GM12872 (cell line): ENCODE measurements around the gene DCHS1.

Experiments
- TF ChIP-seq, protein P1 (sequence below): IDR thresholded peaks from 3 replicates; pipeline ENCODE4 v1.5.1; 2011; ENCODE audit warnings: low read depth, mild to moderate bottlenecking, low read length, moderate library complexity; ENCODE audit not compliant: insufficient read depth

The DCHS1 gene

DNA sequence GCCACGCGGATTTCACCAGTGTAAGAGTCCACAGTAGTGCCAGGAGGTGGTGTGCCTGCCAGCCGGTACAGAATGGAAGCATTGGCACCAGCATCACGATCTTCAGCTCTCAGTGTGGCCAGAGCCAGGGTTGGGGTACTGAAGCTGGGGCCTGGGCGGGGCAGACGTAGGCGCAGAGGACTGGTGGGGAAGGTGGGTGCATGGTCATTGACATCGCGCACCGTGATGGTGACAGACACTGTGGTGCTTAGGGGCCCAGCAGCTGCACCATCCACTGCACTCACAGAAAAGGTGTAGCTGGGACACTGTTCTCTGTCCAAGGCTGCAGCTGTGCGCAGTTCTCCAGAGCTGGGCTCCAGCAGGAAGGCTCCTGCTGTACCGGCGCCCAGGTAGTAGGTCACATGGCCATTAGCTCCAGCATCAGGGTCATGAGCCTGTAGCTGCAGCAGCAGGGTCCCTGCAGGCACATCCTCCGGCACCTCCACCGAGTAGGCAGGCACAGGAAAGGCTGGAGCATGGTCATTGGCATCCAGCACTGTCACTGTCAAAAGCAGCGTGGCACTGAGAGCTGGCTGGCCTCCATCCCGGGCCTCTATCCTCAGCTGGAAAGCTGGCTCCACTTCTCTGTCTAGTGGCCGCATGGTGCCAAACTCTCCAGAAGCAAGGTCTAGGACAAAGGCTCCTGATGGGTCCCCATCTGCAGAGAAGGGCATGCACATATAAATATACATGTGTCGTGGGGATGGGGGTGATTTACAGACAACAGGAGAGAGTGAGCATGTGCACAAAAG is 28.4 kb downstream of the DCHS1 start:
- TF ChIP-seq, protein P1, sequence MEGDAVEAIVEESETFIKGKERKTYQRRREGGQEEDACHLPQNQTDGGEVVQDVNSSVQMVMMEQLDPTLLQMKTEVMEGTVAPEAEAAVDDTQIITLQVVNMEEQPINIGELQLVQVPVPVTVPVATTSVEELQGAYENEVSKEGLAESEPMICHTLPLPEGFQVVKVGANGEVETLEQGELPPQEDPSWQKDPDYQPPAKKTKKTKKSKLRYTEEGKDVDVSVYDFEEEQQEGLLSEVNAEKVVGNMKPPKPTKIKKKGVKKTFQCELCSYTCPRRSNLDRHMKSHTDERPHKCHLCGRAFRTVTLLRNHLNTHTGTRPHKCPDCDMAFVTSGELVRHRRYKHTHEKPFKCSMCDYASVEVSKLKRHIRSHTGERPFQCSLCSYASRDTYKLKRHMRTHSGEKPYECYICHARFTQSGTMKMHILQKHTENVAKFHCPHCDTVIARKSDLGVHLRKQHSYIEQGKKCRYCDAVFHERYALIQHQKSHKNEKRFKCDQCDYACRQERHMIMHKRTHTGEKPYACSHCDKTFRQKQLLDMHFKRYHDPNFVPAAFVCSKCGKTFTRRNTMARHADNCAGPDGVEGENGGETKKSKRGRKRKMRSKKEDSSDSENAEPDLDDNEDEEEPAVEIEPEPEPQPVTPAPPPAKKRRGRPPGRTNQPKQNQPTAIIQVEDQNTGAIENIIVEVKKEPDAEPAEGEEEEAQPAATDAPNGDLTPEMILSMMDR: no peak

DNA sequence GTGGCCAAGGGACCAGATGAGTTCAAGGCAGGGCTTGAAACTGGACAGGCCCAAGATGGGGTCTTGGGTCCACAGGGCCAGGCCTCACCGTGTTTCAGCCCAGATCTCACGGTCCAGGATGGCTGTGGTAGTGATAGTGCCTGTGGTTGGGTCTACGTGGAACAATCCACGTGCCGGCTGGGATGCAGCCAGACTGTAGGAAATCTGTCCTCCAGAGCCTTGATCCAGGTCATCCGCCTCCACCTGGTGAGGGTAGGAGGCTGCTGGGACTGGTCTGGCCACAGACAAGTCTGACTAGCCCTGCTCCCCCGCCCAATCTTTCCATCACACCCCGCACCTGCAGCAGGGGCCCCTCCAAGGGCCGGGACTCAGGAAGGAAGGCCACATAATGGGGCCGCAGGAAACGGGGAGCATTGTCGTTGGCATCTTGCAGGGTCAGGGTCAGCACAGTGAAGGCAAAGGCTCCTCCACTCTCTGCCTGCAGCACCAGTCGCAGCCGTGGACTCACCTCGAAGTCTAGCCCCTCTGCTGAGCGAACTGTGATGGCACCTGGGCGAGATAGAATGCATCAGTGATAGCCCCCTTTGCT is 29.7 kb downstream of the DCHS1 start:
- TF ChIP-seq, protein P1: no peak

DNA sequence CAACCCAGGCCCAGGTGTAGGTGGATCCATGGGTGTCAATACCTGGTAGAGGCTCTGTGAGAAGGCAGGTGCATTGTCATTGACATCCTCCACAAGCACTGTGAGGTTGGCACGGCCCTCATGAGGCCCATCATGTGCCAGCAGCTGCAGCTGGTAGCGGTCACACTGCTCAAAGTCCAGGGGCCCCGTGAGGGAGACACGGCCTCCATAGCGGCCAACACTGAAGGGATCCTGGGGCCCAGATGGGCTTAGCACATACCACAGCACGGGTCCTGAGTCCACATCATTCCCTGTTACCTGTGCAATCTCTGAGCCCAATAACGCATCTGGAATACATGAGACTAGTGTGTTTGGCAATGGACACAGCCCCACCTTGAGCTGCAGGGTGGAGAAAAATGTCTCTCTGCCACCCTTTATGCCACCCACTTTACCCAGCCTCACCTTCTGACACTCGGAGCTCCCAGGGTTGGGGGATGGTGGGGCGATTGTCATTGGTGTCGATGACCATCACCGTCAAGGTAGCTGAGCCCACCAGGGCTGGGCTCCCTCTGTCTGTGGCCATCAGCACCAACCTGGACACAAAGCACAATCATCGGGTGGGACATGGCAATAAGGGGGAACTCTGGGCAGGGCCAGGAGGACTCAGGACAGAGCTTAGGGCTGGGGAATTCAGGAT is 30.3 kb downstream of the DCHS1 start:
- TF ChIP-seq, protein P1: no peak

DNA sequence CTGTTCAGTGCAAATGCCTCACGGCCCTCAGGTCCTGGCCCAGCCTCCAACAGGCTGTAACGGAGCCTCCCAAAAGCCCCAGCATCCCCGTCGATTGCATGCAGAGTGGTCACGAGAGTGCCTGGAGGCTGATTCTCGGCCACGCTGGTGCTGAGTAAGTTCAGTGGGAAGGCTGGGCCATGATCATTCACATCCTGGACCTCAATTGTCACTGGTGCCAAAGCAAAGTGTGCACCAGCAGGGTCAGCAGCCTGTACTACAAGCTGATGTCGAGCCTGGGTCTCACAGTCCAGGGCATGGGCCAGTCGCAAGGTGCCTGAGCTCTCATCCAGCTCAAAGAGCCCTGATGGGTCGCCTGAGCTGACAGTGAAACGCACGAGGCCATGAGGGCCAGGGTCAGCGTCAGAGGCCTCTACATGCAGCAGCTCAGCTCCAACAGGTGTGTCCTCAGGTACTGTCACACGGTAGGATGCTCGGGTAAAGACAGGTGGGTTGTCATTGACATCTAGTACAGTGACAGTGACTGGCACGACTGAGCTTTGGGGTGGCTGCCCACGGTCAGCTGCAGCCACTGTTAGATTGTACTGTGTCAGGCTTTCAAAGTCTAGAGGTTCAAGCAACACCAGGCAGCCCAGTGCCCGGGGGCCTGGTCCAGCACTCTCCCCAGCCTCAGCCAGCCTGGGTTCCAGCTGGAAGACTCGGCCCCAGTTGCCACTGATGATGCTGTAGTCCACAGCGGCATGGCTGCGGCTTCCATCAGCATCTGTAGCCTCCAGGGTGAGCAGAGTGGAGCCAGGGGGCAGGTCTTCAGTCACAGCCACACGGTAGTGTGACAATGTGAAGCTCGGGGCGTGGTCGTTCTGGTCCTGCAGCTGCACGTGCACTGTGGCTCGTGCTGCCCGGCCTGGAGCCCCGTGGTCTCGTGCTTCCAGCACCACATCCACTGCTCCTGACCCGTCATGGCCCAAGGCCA is 31.9 kb downstream of the DCHS1 start:
- TF ChIP-seq, protein P1: no peak

DNA sequence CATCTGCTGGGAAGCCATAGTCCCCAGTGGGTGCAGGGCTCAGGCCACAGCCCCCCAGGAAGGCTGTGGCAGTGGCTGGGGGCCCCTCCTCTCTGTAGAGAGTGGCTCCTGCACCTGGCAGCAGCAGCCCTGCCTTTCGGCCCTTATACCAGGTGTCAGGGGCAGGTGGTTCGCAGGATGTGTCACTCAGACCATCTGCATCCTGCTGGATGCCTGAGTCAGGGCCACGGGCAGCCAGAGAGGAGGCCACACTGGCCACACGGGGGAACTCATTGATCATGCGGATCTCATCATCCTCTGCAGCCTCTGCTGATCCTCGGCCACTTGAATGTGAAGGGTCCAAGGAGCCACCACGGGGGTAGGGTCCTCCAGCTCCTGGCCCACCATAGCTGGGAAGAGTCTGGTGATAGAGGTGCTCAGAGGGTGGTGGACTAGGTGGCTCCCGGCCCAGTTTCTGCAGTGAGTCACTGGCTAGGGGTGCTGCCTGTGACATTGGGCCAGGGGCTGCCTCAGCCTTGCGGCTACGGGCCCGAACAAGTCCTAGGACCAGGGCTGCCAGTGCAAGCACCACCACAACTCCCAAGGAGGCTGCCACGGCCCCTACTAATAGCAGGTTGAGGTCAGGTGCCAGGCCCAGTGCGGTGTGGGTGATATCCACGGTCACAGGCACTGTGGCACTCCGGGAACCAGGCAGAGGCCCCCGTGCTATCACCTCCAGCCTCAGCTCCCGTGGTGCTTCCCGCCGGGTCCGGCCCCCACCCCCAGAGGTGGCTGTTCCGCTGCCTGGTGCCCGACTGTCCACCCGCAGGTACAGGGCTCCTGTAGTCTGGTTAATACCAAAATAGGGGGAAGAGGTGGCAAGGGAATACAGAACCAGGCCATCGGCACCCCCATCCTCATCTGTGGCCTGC is 33.1 kb downstream of the DCHS1 start:
- TF ChIP-seq, protein P1: no peak

DNA sequence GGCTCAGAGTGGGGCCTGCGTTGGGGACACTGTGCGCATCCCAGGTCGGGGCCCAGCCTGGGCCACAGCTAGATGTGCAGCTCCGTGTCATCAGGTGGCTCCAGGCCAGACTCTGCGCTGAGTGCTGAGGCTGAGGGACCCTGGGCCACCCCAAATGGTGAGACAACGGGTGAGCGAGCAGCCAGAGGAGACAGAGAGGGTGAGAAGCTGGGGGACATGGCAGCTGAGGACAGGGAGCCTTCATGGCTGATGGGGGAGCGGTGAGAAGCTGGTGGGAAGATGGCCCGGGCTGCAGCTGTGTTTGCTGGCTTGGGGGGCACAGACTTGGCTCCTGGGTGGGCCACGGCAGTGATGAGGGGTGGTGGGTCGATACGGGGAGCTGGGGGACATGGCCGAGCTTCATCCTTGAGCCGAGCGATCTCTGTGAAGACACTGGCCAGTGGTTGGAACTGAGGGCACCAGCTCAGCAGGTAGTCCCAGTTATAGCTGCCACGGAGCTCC is 33.8 kb downstream of the DCHS1 start:
- TF ChIP-seq, protein P1: no peak
